Smooth muscle cell of the pulmonary artery (primary cell): ENCODE data around the gene KCNA1. TPM values are rescaled to one million over a fixed set of nuclear protein-coding genes. Genes with fewer than 3 reads are reported as not detected.

Source experiments
- total RNA-seq: library from RNA; depleted of rRNA; stranded (reverse); fragments of >200 nt; gene quantifications from 2 replicates; pipeline ENCODE4 v1.2.3, GENCODE V29; 2014

The KCNA1 gene
- 0.33 TPM in 1 of 2 replicates, not detected in the other for total RNA-seq

GRCh38 chr12:4909734-4910501 lies at the start of gene KCNA1:
Gene KCNA1 (plus strand): TSS chr12:4909905. CDS start chr12:4911379, 1,474 bp downstream.

Other genes with a start within 250 kb of the KCNA1 start
- 0.07 TPM in 1 of 2 replicates, not detected in the other for gene GALNT8, start 189.5 kb upstream of the KCNA1 start, total RNA-seq
- gene KCNA5, start 134.0 kb downstream of the KCNA1 start, total RNA-seq: not detected in 2 replicates